DMS153 treated with DMSO at 0.1 percent for 48 hours (cell line): ENCODE results near the gene MRPS27.
A peak's percentile ranks its signal among the peaks of the same experiment; 100 is the strongest.

Source experiments
- DNase-seq: peaks from one replicate; lab custom pipeline; 2025; ENCODE audit not compliant: unreplicated experiment; lab: John Stamatoyannopoulos, UW

The MRPS27 gene

GRCh38 chr5:72292411-72292810 is 27.6 kb downstream of the MRPS27 start:
- no peak for DNase-seq

- DNase-seq, result no peak
Observed at GRCh38 chr5:72291601-72292000, 28.4 kb downstream of the MRPS27 start.

- no peak for DNase-seq
Observed at GRCh38 chr5:72290356-72291133, 29.5 kb downstream of the MRPS27 start.

GRCh38 chr5:72288924-72289323 is 31.1 kb downstream of the MRPS27 start:
- DNase-seq, result peak; percentile 24

- DNase-seq, result no peak
Observed at GRCh38 chr5:72286798-72287197, 33.2 kb downstream of the MRPS27 start.

- DNase-seq, result no peak
Observed at GRCh38 chr5:72285424-72285821, 34.6 kb downstream of the MRPS27 start.

- DNase-seq, result no peak
Observed at GRCh38 chr5:72284559-72285423, 35.2 kb downstream of the MRPS27 start.

- no peak for DNase-seq
Observed at GRCh38 chr5:72283358-72283757, 36.7 kb downstream of the MRPS27 start.

- no peak for DNase-seq
Observed at GRCh38 chr5:72282878-72283277, 37.2 kb downstream of the MRPS27 start.

GRCh38 chr5:72281764-72282499 is 38.1 kb downstream of the MRPS27 start:
- DNase-seq, result no peak

GRCh38 chr5:72281430-72281763 is 38.6 kb downstream of the MRPS27 start:
- no peak for DNase-seq

- no peak for DNase-seq
Observed at GRCh38 chr5:72280581-72281069, 39.4 kb downstream of the MRPS27 start.

GRCh38 chr5:72276219-72276752 is 43.8 kb downstream of the MRPS27 start:
- no peak for DNase-seq

- no peak for DNase-seq
Observed at GRCh38 chr5:72273547-72273946, 46.5 kb downstream of the MRPS27 start.

GRCh38 chr5:72272398-72272797 is 47.6 kb downstream of the MRPS27 start:
- no peak for DNase-seq

GRCh38 chr5:72271702-72272101 is 48.3 kb downstream of the MRPS27 start:
- no peak for DNase-seq

- no peak for DNase-seq
Observed at GRCh38 chr5:72270037-72270436, 50.0 kb downstream of the MRPS27 start.

GRCh38 chr5:72269411-72269780 is 50.6 kb downstream of the MRPS27 start:
- no peak for DNase-seq

GRCh38 chr5:72268753-72269410 is 51.2 kb downstream of the MRPS27 start:
- DNase-seq, result no peak

GRCh38 chr5:72268260-72268659 is 51.8 kb downstream of the MRPS27 start:
- DNase-seq, result no peak

GRCh38 chr5:72267685-72268084 is 52.4 kb downstream of the MRPS27 start:
- no peak for DNase-seq
